ENCODE results near the gene RMC1.

RMC1 gene

DNA sequence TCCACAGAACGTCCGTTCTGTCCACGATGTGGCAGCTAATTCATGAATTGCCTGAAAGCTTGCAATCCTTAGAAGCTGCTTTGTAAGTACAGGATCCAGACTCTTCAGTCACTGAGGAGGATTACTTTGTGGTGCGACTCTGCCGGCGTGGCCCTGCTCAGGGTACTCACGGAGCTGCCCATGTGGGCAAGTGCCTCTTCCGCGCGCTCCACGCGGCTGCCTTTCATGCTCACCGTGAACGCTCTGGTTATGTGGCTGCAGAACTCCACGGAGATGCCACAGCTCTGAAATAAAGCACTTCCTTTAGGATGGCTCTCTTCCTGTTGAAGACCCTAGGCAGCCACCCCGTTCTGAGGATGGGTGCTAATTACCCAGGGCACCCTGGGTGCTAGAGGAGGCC is 31.0 kb downstream of the RMC1 start:
- TF ChIP-seq CTCF (conservative IDR thresholded peaks at IDR 0.05; ENCODE audit: low read depth), result no peak
- POLR2A ChIA-PET (ENCODE audit: low non-redundant PET), result no interaction called here
- CTCF ChIA-PET, result interaction anchor here (0.6 kb wide), 1 partner anchor 153 kb away, joined by 3 read pairs; no protein-coding TSS in a partner anchor
- DNase-seq (ENCODE audit: low spot score), result no peak
- H3K27ac ChIP-seq, result no peak overlapping the region

GRCh38 chr18:23536204-23536603 is 32.9 kb downstream of the RMC1 start:
- ChIA-PET POLR2A (ENCODE audit: low non-redundant PET) (no interaction called here), CTCF (no interaction called here)
- no peak for DNase-seq (ENCODE audit: low spot score)
- H3K27ac ChIP-seq, result no peak overlapping the region
- no peak for TF ChIP-seq CTCF (conservative IDR thresholded peaks at IDR 0.05; ENCODE audit: low read depth)

GRCh38 chr18:23537274-23537673 is 34.0 kb downstream of the RMC1 start:
- no peak for DNase-seq (ENCODE audit: low spot score)
- no peak for TF ChIP-seq CTCF (conservative IDR thresholded peaks at IDR 0.05; ENCODE audit: low read depth)
- POLR2A ChIA-PET (ENCODE audit: low non-redundant PET), result no interaction called here
- CTCF ChIA-PET, result no interaction called here
- no peak overlapping the region for H3K27ac ChIP-seq

DNA sequence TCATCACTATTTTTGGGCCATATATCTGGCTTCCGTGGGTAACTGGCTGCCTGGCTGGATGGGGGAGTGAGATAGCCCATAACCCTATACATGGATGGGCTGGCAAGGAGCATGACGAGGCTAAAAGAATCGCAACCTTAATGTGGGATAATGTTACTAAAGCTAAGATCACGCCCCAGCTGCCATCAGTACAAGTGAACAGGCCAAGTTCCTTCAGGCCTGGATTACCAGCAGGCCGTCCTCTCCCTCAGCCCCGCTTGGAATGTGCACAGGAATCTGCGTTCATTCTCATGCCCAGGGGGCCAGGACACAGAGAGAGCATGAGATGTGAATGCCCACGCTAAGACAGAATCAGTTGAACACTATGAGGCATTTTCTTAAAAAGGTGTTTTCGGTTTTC is 34.7 kb downstream of the RMC1 start:
- no peak for DNase-seq (ENCODE audit: low spot score)
- H3K27ac ChIP-seq, result no peak overlapping the region
- TF ChIP-seq CTCF (conservative IDR thresholded peaks at IDR 0.05; ENCODE audit: low read depth), result no peak
- ChIA-PET POLR2A (ENCODE audit: low non-redundant PET) (no interaction called here), CTCF (no interaction called here)

- TF ChIP-seq CTCF (conservative IDR thresholded peaks at IDR 0.05; ENCODE audit: low read depth), result no peak
- no peak overlapping the region for H3K27ac ChIP-seq
- POLR2A ChIA-PET (ENCODE audit: low non-redundant PET), result no interaction called here
- no peak for DNase-seq (ENCODE audit: low spot score)
- CTCF ChIA-PET, result no interaction called here
These were observed 35.6 kb downstream of the RMC1 start for GRCh38 chr18:23538870-23539269.

DNA sequence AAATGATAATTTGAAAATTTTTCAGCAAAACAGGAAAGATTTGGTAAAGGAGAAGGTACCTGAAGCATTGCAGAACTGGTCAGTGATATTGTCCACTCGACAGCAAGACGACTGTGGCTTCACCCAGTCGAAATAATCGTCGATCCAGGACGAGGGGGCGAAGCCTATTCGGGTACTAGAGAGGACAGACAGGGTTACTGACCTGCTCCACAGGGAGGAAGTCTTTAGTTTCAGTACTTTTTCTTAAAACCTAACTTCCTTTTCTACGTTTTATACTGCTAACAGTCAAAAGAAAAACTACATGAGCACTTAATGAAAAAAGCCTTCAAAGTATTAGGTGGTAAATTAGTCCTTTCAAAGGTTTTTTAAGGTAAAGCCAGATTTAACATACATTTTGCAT is 36.0 kb downstream of the RMC1 start:
- POLR2A ChIA-PET (ENCODE audit: low non-redundant PET), result no interaction called here
- TF ChIP-seq CTCF (conservative IDR thresholded peaks at IDR 0.05; ENCODE audit: low read depth), result no peak
- CTCF ChIA-PET, result no interaction called here
- no peak overlapping the region for H3K27ac ChIP-seq
- DNase-seq (ENCODE audit: low spot score), result no peak

DNA sequence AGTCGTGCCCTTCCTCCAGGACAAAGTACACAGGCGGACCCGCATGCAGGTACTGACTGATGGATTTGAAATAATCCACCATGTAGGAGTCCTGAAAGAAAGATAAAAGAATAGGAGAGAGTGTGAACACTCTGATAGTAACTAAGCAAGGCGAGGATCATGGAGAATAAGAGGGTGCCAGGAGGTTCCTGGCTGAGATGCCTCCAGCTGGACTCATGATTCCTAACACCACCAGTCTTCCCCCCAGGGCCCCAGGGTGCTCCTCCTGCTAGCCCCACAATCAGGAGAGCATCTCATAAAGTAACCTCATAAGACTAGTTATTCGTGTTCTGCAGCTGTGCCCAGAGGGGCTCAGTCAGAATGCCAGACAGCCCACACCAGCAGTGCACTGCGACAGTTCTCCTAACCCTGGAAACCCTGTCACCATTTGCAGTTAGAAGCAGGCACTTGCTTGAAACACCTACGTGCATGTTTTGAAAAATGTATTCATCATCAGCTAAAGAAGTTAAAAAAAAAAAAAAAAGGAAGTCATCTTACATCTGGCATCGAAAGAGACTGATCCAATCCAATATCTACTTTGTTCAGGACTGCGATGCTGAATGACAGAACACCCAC is 36.7 kb downstream of the RMC1 start:
- ChIA-PET CTCF (no interaction called here), POLR2A (ENCODE audit: low non-redundant PET) (no interaction called here)
- H3K27ac ChIP-seq, result no peak overlapping the region
- TF ChIP-seq CTCF (conservative IDR thresholded peaks at IDR 0.05; ENCODE audit: low read depth), result no peak
- DNase-seq (ENCODE audit: low spot score), result no peak

All from RWPE1 (cell line).